Activated CD8-positive, alpha-beta T cell treated with anti-CD3 and anti-CD28 coated beads for 36 hours (primary cell): ENCODE measurements around the gene UBE2J2. TPM values are rescaled to one million over a fixed set of nuclear protein-coding genes. Genes with fewer than 3 reads are reported as not detected.

Experiments
- ATAC-seq: fragments of 200-7000 bp; cut with Tn5 transposase; one replicate; pipeline ENCODE4 v1.10.0; 2021; ENCODE audit warnings: mild to moderate bottlenecking, moderate library complexity
- CTCF ChIA-PET: fragments of 350-600 bp; sonication (Branson Sonifier 250); formaldehyde crosslinking; loops from one replicate; lab custom pipeline; 2021; ENCODE audit warnings: antibody characterized with exemption; lab: Charles Lee
- POLR2A ChIA-PET: fragments of 350-600 bp; sonication (Branson Sonifier 250); formaldehyde crosslinking; loops from one replicate; lab custom pipeline; 2021; ENCODE audit warnings: antibody characterized with exemption; lab: Charles Lee
- DNase-seq: peaks from one replicate; pipeline ENCODE4 v3.0.0-alpha.2; 2020
- H3K27ac Mint-ChIP-seq: one replicate; pipeline ENCODE4 v1.8.0; 2021; ENCODE audit warnings: mild to moderate bottlenecking, mixed read lengths
- H3K27me3 Mint-ChIP-seq: one replicate; pipeline ENCODE4 v1.8.0; 2021; ENCODE audit warnings: mixed read lengths
- H3K36me3 Mint-ChIP-seq: one replicate; pipeline ENCODE4 v1.8.0; 2021; ENCODE audit warnings: low read depth, mixed read lengths
- H3K4me1 Mint-ChIP-seq: one replicate; pipeline ENCODE4 v1.8.0; 2021; ENCODE audit warnings: low read depth, mixed read lengths
- H3K4me3 Mint-ChIP-seq: one replicate; pipeline ENCODE4 v1.8.0; 2021; ENCODE audit warnings: mild to moderate bottlenecking, moderate library complexity, mixed read lengths
- H3K9me3 Mint-ChIP-seq: one replicate; pipeline ENCODE4 v1.8.0; 2021; ENCODE audit warnings: mixed read lengths
- intact Hi-C: fragments of 100-400 bp; cut with micrococcal nuclease; formaldehyde crosslinking; loops from one replicate; pipeline ENCODE4 v1.10.0; 2022
- total RNA-seq, 2 experiments: library from RNA; stranded (reverse); gene quantifications; one replicate each; pipeline ENCODE4 v1.2.3, GENCODE V29; 2021
- TF ChIP-seq, protein P1 (sequence below): fragments of 200-600 bp; IDR thresholded peaks from one replicate; pipeline ENCODE4 v1.8.0; 2022; ENCODE audit warnings: antibody characterized with exemption, mild to moderate bottlenecking

The UBE2J2 gene
- total RNA-seq, 2 experiments from 2014 or later, result 52.3 to 59.2 TPM

DNA sequence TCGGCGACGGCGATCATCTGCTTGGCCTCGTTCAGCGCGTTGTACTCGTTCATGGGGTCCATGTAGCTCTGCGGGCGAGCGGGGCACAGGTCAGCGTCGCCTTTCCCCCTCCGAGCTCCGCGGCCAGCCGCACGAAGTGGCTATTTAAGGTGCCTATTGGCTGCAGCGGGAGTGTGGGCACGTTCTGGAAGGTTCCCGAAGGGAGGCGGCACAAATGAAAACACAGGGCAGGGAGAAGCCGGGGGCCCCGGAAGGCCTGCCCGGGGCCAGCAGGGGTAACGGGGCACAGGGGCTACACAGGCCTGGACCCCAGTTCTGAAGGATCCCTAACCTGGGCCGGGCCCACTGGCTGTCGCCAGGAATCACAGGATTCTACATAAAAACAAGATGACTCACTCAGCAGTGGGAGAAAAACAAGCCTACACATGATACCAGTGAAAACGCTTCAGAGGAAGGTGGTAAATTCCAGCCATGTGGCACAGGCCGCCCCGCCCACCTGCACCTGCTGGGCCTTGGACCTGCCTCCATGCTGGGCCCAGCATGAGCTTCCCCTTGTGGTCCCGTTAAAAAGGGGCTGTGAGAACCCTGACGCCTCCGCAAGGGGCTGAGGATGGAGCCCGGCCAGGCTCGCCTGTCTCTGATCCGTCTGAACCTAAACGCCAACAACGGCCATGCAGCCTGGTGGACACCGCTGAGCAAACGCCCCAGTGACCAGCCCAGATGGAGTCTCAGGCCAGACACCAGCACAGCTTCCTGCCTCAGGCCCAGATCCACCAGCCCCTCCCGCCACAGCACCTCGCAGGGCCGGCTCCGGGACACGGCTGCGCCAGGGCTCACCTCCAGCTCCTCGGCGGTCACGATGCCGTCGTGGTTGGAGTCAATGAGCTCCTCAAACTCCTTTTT is 55.8 kb downstream of the UBE2J2 start:
- Mint-ChIP-seq H3K9me3 (no peaks in the 10 kb centered on the region), H3K4me3 (no peak overlapping the region), H3K4me1 (peaks cover 44% of the 10 kb centered on the region), H3K36me3 (peaks cover 29% of the 10 kb centered on the region), H3K27ac (peak overlapping the region; percentile 76), H3K27me3 (no peaks in the 10 kb centered on the region)
- ChIA-PET CTCF (interaction anchor here (3.3 kb wide), 1 partner anchor 96 kb away, joined by 17 read pairs; no protein-coding TSS in a partner anchor), POLR2A (interaction anchor here (1.5 to 8.4 kb wide), 3 partner anchors 10 to 11 kb away, joined by 9 to 64 read pairs (median 18); partner anchors contain the start of genes B3GALT6, SDF4 and TNFRSF18)
- peak; percentile 47 for DNase-seq
- TF ChIP-seq, protein P1, sequence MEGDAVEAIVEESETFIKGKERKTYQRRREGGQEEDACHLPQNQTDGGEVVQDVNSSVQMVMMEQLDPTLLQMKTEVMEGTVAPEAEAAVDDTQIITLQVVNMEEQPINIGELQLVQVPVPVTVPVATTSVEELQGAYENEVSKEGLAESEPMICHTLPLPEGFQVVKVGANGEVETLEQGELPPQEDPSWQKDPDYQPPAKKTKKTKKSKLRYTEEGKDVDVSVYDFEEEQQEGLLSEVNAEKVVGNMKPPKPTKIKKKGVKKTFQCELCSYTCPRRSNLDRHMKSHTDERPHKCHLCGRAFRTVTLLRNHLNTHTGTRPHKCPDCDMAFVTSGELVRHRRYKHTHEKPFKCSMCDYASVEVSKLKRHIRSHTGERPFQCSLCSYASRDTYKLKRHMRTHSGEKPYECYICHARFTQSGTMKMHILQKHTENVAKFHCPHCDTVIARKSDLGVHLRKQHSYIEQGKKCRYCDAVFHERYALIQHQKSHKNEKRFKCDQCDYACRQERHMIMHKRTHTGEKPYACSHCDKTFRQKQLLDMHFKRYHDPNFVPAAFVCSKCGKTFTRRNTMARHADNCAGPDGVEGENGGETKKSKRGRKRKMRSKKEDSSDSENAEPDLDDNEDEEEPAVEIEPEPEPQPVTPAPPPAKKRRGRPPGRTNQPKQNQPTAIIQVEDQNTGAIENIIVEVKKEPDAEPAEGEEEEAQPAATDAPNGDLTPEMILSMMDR, result no peak
- ATAC-seq, result no peak
- intact Hi-C loops, result no loop called here

DNA sequence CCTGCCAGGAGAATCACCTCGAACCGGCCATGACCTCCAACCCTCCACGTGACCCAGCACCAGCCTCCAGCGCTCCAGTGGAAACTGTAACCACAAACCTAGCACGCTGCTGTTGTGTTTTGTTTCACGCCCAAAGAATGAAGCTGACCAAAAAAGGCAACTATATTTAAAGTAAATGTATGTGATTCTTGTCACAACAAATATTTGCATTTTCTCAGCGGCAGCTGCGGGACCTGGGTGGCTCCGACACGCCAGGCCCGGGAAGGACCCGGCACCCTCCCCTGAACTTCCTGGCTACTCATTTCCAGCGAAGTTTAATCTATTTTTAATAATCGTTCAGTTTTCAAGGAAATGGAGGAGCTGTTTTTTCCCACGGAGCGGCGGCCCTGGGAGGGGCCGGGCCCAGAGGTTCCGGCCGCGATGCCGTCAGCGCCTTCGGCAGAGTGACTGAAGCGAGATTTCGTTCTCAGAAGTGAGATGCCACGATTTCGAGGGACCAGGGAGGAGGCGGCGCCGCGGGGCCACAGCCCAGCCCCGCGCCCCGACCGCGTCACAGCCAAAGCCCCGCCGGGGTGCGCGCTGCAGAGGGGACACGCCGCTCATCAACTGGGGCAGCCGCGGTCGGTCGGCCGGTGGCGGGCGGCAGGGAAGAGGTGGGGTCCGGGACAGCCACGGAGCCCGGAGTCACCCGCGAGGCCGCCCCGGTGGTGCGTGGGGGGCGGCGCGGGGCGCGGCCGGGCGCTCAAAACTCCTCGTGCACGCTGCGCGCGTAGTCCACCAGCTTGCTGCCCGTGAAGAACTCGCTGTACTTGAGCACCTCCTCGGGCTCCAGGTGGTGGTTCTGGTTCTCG is 56.7 kb downstream of the UBE2J2 start:
- TF ChIP-seq, protein P1, result no peak
- ATAC-seq, result no peak
- Mint-ChIP-seq H3K4me3 (peak overlapping the region; percentile 1), H3K9me3 (no peaks in the 10 kb centered on the region), H3K27me3 (no peaks in the 10 kb centered on the region), H3K36me3 (peaks cover 29% of the 10 kb centered on the region), H3K4me1 (peaks cover 44% of the 10 kb centered on the region), H3K27ac (peak overlapping the region; percentile 83)
- POLR2A ChIA-PET, result interaction anchor here (1.7 to 8.4 kb wide), 3 partner anchors 11 to 18 kb away, joined by 5 to 64 read pairs (median 18); partner anchors contain the start of genes B3GALT6, SDF4 and TNFRSF18
- intact Hi-C loops, result no loop called here
- DNase-seq, result peak; percentile 43
- CTCF ChIA-PET, result interaction anchor here (3.3 kb wide), 1 partner anchor 95 kb away, joined by 17 read pairs; no protein-coding TSS in a partner anchor

DNA sequence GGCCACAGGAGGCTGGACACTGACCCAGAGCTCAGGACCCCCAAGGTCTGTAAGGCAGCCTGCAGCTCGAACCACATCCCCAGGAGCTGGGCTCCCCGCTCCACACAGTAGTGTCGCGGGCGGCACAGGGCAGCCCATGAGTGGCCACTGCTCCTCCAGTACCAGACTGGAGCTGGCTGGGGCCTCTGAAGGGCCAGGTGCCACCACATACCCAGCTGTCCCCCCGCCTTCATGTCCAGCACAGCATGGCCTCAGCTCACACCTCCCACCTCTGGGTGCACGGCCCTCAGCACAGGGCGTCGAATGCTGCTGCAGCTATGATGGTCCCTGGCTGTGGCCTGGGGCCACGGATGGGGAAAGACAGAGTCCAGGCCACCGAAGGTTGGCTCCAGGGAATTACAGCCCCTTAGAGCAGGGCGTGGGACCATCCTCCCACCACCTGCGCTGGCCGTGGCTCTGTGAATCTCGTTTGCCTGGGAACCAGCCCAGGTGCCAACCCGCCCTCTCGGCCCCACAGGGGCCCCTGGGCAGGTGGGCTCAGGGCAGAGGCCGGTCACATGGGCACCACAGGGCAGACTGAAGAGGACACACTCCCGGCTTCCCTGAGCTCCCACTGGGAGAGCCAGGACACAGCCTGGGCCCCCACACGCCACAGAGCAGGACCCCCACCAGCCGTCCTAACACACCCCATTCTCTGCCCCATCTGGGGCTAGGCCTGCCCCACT is 57.6 kb downstream of the UBE2J2 start:
- Mint-ChIP-seq H3K27ac (peak overlapping the region; percentile 83), H3K4me3 (peak overlapping the region; percentile 1), H3K27me3 (no peaks in the 10 kb centered on the region), H3K9me3 (no peaks in the 10 kb centered on the region), H3K4me1 (peaks cover 45% of the 10 kb centered on the region), H3K36me3 (peaks cover 28% of the 10 kb centered on the region)
- intact Hi-C loops, result no loop called here
- no peak for DNase-seq
- ChIA-PET POLR2A (interaction anchor here (1.1 to 8.4 kb wide), 4 partner anchors 10 to 19 kb away, joined by 3 to 64 read pairs (median 12); partner anchors contain the start of genes B3GALT6, SDF4 and TNFRSF18), CTCF (interaction anchor here (1.2 to 3.3 kb wide), 2 partner anchors 15 to 94 kb away, joined by 4 to 17 read pairs; no protein-coding TSS in a partner anchor)
- no peak for ATAC-seq
- TF ChIP-seq, protein P1, result no peak

DNA sequence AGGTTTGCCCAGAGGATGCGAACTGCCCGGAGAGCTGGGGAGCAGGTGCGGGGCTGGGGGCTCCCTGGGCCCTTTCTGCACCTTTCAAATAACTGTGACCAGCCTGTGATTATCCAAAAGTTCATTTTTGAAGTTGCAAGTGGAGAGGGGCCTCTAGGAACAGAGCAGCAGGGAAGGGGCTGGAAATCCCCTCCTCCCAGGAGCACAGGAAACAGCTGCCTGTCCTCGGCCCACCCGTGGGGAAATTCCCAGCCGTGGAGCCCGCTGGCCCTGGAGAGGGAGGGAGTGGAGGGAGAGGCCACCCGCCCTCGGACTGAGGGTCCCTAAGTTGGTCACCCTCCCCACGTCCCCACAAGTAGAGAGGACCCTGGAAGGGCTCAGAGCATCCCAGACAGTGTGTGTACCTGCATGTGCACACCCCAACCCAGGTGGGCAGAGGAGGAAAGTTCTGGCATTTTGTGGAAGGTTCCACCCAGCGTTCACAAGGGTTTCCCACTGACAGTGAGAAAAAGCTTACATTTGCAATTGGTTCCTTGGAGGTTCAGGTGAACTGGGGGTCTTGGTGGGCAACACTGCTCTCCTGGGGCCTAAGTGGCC is 58.5 kb downstream of the UBE2J2 start:
- H3K4me3 Mint-ChIP-seq, result peak overlapping the region; percentile 76
- intact Hi-C loops, result no loop called here
- DNase-seq (no peak), ATAC-seq (no peak)
- ChIA-PET CTCF (interaction anchor here (1.2 kb wide), 1 partner anchor 16 kb away, joined by 4 read pairs; no protein-coding TSS in a partner anchor), POLR2A (interaction anchor here (1.0 to 8.4 kb wide), 5 partner anchors 9 to 20 kb away, joined by 3 to 64 read pairs (median 5); partner anchors contain the start of genes B3GALT6, SDF4 and TNFRSF18)
- peak overlapping the region; percentile 69 for H3K27ac Mint-ChIP-seq
- H3K9me3 Mint-ChIP-seq, result no peaks in the 10 kb centered on the region
- peaks cover 49% of the 10 kb centered on the region for H3K4me1 Mint-ChIP-seq
- H3K27me3 Mint-ChIP-seq, result no peaks in the 10 kb centered on the region
- TF ChIP-seq, protein P1, result no peak
- H3K36me3 Mint-ChIP-seq, result peaks cover 30% of the 10 kb centered on the region
